GM19099 (cell line): Measurements from ENCODE around the gene PDCD11.

Source experiments
- POLR2A ChIP-seq: IDR thresholded peaks from 3 replicates; pipeline ENCODE4 v1.6.1; 2011; ENCODE audit warnings: low read depth; ENCODE audit not compliant: insufficient read length; ENCODE audit errors: extremely low read depth

Gene PDCD11

DNA sequence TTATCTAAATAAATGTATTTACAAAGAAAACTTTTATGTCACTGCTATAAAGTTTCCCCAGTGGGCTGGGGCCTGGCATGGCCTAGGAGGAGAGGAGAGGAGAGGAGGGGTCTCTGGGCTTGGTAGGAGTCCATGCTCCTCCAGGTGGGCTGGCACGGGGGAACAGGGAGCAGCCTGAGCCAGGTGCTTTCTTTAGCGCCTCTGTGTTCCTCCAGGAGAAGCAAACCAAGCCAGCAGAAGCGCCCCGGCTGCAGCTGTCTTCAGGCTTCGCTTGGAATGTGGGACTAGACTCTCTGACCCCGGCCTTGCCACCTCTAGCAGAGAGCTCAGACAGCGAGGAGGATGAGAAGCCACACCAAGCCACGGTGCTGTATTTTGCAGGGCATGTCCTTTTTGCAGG, 45.2 kb downstream of the PDCD11 start:
- no peak for TF ChIP-seq POLR2A

DNA sequence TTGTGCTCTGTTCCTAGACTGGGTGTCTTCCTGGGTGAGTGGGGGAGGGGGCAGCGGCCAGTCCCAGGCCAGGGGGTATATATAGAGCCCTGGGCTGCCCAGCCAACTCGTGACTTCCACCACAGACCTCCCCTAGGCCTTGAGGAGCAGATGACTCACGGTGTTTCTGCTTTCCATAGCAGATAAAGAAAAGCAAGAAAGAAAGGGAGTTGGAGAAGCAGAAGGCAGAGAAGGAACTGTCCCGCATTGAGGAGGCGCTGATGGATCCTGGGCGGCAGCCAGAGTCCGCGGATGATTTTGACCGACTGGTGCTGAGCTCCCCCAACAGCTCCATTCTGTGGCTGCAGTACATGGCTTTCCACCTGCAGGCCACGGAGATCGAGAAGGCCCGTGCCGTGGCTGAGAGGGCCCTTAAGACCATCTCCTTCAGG, 45.6 kb downstream of the PDCD11 start:
- TF ChIP-seq POLR2A = no peak

DNA sequence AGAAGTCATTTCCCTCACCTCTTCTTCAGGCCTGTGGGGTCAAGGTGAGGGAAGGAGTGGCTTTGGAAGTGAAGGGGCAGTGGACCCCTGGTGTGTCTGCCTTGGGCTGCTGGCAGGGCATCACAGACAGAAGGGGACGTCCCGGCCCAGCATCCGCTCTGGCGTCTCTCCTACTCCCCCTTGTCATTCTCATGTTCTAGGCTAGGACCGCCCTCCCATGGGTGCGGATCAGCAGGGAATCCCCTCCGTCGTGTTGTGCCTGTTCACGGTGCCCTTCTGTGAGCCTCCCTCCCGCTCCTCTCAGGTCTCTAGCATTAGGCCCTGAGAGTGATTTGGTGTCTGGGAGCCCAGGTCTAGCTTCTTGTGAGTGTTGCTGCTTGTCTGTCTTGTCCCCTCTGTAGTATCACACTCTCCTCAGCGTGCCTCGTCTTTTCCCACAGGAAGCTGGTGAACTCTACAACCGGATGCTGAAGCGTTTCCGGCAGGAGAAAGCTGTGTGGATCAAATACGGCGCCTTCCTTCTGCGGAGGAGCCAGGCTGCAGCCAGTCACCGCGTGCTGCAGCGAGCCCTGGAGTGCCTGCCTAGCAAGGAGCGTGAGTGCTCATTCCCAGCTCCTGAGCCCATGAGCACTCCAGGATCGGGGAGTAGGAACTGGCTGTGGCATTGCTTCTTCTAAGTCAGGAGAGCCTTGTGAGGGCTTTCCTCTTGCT, 47.2 kb downstream of the PDCD11 start:
- TF ChIP-seq POLR2A = no peak

DNA sequence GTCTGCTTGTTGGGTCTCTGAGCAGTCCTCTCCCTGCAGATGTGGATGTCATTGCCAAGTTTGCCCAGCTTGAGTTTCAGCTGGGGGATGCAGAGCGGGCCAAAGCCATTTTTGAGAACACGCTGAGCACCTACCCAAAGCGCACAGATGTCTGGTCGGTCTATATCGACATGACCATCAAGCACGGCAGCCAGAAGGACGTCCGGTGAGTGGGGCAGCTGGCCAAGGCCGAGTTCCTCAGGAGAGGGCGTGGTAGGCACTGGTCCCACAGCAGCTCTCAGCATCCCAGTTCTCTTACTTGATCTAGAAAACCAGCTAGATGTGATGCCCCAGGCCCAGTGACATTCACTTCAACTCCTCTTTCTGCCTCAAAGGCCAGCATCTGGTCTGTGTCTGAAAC, 48.1 kb downstream of the PDCD11 start:
- TF ChIP-seq POLR2A = no peak

DNA sequence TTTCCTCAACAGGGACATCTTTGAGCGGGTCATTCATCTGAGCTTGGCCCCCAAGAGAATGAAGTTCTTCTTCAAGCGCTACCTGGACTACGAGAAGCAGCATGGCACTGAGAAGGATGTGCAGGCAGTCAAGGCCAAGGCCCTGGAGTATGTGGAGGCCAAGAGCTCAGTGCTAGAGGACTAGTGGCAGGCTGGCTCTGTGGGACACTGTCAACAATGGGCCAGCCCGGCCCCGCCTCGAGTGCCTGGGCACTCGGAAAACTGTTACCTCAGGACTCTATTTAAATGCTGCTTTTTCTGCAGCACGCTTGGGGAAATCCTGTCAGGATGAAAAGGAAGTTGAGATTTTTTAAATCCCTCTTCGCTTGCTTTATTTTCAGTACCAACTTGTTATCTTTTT, 48.9 kb downstream of the PDCD11 start:
- no peak for TF ChIP-seq POLR2A

DNA sequence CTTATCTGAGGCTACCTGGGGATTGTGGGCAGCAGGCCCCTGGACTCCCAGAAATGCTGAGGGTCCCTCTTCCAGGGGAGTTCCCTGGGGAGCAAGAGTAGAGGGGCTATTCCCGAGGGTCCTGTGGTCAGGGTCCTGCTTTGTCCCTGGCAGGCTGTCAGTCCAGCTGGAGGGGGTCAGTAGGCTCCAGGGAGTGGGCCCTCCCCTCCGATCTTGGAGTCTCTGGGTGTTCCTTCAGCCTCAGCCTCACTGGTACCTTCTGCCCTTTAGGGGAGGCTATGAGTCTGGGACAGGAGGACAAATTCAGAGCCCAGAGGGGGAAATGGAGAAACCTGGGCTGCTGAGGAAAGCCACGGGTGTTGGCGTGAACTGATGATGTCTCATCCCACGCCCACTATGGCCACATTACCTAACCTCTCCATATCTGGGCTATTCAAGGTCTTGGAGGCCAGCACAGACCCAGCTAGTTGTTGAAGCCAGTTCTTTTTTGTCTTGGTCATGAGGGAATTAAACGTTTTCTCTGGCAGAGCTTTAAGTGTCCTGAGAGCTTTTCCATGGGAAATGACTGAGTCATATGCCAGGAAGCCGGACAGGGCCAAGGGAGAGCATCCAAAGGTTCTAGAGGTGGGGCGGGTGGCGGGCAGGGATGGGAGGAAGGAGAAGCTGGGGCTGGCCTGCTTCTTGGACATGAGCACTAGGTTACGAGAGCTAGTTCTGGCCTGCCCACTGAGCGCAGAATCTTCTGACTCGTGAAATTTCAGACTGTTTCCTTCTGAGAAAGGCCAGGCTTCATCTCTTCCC, 49.5 kb downstream of the PDCD11 start:
- no peak for TF ChIP-seq POLR2A

DNA sequence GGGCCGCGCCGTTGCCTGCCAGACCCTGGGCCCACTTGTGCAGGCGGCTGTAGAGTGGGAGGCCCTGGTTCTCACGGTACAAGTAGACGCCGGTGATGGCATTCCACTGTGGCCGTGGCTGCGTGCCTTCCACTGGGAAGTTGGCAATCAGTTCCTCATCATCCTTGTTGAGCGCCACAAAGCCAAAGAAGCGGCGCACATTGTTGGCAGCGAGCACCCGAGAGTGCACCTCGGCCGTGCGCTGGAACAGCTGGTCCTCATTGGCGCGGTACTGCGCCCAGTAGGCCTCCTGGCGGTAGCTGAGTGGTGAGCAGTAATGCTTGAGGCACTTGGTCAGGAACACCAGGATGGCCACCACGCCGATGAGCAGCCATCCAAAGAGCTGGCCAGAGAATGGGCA, 50.8 kb downstream of the PDCD11 start:
- TF ChIP-seq POLR2A = no peak

DNA sequence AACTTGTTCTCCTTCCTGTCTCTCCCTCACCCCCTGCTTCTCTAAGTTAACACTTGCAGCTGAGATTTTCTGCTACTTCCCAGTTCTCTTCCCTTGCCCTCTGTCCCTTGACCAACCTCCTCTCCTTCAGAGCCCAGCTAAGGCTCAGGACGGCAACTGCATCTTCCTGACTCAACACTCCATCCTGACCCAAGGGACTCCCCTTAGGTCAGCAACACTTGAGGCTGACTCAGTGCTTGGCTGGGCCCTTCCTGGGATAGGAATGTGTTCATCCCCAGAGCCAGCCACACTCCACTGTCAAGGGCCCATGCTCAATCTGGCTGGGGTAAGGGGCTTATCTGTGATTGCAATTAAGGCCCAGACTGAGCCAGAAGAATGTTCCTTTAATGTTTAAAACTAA, 52.3 kb downstream of the PDCD11 start:
- TF ChIP-seq POLR2A = no peak

DNA sequence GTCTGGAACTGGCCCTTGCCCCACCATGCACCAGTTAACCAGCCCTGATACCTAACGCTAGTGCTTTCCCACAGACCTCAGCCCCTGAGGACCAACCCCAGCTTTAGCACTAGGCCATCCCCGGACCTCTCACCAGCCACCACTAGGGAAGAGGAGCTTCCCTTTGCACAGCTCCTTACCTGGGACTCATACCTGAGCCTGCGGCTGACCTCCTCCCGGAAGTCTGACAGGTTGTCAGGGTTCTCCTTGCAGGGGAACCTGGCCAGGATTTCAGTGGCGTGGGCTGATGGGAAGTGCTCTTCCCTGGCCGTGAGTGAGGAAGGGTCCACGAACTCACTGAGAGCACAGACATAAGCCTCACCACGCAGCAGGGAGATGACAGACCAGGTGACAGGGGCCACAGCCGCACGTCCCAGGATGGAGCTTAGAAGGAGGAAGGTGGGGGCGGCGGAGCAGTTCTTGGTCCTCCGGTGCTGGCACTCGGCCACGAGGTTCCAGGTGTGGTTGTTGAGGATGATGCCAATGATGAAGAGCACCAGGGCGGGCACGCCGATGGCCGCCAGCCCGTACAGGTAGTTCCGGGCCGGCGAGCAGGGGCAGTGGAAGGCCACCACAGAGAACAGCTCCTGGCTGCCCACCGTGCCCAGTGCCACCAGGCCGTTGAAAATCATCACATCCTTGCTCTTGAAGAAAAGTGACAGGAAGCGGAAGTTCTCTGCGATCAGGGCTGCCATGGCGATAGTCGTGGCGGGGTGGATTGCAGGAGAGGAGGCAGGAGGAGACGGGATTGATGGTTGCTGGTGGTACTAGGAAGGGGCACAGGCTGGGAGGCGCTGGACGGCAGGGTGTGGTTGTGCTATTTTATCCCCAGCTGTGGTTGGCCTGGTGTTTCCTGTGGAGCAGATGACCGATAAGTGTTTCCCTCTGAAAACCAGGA, 53.0 kb downstream of the PDCD11 start:
- TF ChIP-seq POLR2A = no peak

DNA sequence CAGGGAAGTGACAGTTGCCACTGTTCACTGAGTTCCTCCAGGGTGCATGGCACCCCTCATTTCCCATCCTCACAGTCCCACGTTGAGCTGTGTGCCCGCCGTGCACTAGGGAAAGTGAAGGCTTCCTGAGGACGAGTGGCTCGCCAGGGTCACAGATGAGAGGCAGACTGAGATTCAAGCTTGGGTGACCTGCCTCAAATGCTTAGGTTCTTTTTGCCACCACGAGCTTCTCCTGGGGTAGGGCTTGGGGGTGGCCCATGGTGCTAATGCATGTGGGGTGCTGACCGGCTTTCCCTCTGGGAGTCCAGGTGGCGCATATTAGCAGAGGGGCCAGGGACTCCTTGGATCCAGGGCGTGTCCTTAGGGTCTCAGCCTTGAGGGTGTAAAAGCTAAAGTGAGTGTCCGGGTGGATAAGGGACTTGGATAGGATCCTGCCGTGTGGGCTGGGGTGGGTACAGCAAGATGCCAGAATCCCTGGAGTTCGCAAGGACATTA, 53.8 kb downstream of the PDCD11 start:
- TF ChIP-seq POLR2A = no peak

DNA sequence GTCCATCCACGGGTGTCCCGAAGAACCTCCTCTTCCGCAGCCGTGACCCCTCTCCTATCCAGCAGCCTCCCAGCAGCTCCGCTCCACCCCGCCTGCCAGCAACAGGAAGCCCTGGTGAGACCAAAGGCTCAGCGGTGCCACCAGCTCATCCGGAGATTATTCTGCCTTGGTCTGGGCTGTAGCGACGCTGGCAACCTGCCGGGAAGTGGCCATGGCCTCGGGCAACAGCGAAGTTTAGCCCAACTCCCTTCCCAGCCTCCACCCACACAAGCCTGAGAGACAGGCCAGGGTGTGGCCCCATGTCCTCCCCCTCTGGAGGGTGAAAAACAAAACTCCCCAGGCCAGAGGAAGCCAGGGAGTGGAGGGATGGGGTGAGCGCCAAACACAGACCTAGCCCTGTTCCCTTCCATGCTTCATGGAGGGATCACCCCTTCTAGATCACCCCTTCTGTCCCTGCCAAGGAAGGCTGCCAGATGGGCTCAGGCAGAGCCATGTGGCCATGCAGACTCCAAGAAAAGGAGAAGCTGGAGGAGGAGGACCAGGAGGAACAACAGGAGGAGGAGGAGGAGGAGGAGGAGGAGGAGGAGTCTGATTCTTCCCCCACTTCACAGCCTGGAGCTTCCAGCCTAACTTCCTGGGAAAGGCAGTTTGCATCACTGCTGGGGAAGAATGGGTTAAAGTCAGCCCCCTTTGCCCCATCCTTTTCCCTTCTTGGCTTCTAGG, 54.8 kb downstream of the PDCD11 start:
- TF ChIP-seq POLR2A = peak; percentile 50

DNA sequence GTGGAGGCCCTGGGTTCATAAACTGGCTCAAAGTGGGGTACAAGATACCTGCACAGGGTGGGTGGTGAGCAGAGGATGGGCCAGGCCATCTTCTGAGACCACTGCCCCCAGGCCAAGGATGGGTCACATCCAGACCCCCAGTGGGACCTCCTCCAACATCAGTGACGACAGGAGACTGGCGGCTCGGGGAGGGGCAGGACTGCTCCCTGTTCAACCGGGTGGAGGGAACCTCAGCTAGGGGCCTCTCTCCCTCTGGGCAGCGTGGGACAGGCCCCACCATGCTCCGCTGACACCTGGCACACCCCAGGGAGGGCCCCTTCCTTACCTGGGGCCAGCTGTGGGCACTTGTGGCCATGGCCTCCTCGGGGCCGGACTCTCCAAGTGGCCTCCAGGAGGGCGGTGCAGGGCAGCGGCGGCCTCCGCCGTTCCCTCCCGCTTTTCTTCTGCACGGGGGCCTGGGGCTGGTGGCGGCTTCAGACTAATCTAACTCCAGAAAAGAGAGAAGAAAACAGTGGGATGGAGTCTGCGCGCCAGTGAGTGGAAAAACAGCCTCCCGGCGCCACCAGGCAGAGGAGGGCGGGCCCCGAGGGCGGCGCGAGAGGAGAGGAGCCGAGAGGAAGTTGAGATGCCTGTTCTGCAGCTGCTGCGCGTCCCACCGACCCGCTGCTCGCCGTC, 55.5 kb downstream of the PDCD11 start, which contains the start of gene CALHM2:
Gene CALHM2, minus strand, starts transcription at position 540 of the 675 bp plus-strand sequence. CDS start 2,429 bp downstream, outside the sequence.
- TF ChIP-seq POLR2A = peak; percentile 70

DNA sequence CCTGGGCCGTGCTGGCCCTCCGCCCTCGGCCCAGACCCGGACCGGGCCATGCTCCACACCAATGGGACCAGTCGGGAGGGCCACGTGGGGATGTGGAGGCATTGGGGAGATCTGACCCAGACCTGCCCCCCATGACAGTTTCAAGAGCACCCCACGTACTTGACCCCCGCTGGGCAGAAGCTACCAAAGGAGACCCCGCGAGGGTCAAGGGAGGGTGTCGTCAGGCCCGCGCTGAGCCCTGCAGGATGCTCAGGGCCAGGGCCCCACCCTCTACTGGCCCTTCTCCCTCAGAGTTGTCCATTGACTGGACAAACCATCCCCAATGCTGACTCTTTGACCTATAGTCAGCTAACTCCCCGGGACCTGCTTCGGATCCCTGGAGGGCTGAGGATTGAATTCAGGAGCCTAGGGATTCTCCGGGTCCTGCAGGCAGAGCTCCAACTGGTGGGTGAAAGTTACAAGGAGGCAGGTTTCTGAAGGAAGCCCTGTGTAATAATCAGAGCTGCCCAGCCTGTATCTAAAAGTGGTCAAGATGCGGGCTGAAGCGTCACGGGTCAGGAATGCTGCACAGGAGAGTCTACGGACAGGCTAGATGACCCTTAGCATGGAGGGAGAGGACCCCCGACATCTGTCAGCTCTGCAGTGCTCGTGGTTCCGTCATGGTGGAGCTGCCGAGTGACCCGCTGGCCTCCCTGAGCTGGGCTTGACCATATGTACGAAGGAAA, 56.2 kb downstream of the PDCD11 start:
- TF ChIP-seq POLR2A = no peak
